Right lobe of liver (tissue), 4 donors: Measurements from ENCODE around the gene SLC22A23.

ENCODE experiments used
- POLR2A ChIP-seq: fragments of 450-650 bp; IDR thresholded peaks from one replicate; pipeline ENCODE4 v1.6.1; 2017; ENCODE audit warnings: antibody characterized with exemption, mild to moderate bottlenecking
- TF ChIP-seq, protein P1 (sequence below), 4 donors: fragments of 200-600 bp in 3 of 4; fragments of 450-650 bp in 1 of 4; IDR thresholded peaks; one replicate each; pipeline versions ENCODE4 v1.5.1 to v1.8.0; 2016 to 2022; ENCODE audit warnings: antibody characterized with exemption in 4 of 4, mild to moderate bottlenecking in 2 of 4
- donor health status: DM: no; HTN: no; CAD: no.
- donor health status: DM: no; HTN: no; CAD: no.
- donor health status: DM: no; HTN: yes; CAD: no.

DNA sequence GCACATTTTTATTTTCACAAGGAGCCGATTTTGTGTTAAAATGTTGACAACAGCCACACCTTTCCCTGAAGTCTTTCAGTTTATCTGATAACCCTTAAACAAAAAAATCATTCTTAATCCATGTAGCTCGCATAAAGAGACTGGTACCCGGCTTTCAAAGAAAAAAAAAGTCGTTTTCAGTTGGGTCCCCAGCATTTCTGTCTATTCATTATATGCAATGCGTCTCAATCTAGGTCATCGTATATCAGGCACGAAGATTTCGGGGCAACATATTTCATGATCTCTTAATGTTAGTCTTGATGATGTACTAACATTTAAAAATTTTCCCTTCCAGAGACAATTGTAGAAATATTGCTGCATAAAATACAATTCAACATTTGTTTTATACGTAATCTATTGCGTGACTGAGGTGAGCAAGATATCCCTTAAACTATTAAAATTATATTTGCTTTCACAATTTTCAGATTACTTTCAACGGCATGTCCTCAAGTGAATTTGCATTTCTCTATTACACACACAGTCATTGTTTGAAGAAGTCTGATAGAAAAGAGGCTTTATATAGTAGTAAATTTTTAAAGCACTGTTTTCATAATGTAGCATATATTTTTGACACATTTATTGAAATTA lies 226.5 kb downstream of the SLC22A23 start:
- TF ChIP-seq POLR2A: no peak
- TF ChIP-seq, protein P1, sequence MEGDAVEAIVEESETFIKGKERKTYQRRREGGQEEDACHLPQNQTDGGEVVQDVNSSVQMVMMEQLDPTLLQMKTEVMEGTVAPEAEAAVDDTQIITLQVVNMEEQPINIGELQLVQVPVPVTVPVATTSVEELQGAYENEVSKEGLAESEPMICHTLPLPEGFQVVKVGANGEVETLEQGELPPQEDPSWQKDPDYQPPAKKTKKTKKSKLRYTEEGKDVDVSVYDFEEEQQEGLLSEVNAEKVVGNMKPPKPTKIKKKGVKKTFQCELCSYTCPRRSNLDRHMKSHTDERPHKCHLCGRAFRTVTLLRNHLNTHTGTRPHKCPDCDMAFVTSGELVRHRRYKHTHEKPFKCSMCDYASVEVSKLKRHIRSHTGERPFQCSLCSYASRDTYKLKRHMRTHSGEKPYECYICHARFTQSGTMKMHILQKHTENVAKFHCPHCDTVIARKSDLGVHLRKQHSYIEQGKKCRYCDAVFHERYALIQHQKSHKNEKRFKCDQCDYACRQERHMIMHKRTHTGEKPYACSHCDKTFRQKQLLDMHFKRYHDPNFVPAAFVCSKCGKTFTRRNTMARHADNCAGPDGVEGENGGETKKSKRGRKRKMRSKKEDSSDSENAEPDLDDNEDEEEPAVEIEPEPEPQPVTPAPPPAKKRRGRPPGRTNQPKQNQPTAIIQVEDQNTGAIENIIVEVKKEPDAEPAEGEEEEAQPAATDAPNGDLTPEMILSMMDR (IDR thresholded peaks at IDR 0.05): no peak
